Measurements from ENCODE around the gene PRR11. TPM values are rescaled to one million over a fixed set of nuclear protein-coding genes. Genes with fewer than 3 reads are reported as not detected.

Gene PRR11
- 86.7 TPM for total RNA-seq (2021; ENCODE audit: unreplicated experiment)
- 53.5 and 82.5 TPM in 2 replicates for polyA plus RNA-seq (2012)
- Bru-seq, nascent RNA, result percentile 87 among the genes with signal in this experiment
- percentile 86 among the genes with signal in this experiment for BruChase-seq, experiment 1, labeled RNA remaining after a 6-hour chase
- BruChase-seq, experiment 2, labeled RNA remaining after a 2-hour chase, result percentile 75 among the genes with signal in this experiment
- long read RNA-seq, partial matches to known transcripts, result 7 of 12 reads
- long read RNA-seq, other reads (novel, unspliced or antisense), result 3 of 12 reads

DNA sequence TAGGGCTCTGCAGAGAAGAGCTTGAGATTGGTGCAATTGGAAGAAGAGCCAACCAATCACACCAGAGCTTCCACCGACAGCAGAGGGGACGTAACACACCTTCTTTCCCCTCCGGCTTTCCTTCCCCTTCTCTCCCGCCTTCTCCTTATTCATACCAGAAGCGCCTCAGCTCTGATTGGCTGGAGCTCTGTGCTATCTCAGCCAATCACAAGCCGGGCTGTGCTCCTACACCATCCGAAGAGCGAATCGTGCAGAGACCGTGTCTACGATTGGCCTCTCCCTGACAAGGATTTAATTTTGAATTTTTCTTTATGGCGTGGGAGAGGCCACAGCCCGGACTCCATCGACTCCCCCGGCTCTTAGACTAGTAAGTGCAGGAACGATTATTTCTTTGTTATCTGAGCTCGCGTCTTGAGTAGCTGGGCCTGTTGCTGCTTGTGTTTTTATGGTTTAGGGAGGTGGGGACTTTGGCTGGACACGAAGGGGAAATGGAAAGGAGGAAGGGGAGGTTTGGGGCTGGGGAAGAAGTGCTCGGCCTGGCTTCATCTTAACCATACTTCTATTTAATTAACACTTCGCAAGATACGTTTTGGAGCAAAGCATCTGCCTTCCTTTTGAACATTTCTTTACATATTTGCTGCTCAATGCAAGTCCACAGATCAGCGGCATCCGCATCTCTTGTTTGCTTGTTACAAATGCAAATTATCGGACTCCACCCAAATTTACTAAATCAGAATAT lies at the start of gene PRR11:
Gene PRR11 (plus strand): TSS at position 308 of the 739 bp plus-strand sequence. CDS start 14,007 bp downstream, outside the sequence.
- no peaks in the 10 kb centered on the region for H3K9me2 ChIP-seq (ENCODE audit: insufficient read depth)
- DNase-seq (ENCODE audit: low read depth, low spot score) (peak; percentile 100), ATAC-seq (peak; percentile 87)
- H3K27ac ChIP-seq (ENCODE audit: low read depth, low read length), result peak within 1 kb of the TSS; percentile 90
- H3K9me3 ChIP-seq (ENCODE audit: control insufficient read depth in 1 of 2, insufficient read depth in 1 of 2, low read depth in 1 of 2, low read length in 2 of 2), result no peaks in the 10 kb centered on the region
- RAD21 ChIA-PET (ENCODE audit: low non-redundant PET in 1 of 2, low total read pairs in 2 of 2, uncharacterized antibody in 2 of 2, unreplicated experiment in 2 of 2), result interaction anchor here in 1 of 2 experiments (1.3 kb wide), 1 partner anchor 49 kb away, joined by 4 read pairs; the partner anchor contains the start of gene TRIM37
- BruUV-seq (replicated peaks), result no TSS peak
- peak within 1 kb of the TSS; percentile 86 for H3K4me2 ChIP-seq (ENCODE audit: low read length)
- POLR2A ChIA-PET, result interaction anchor here (0.6 to 1.8 kb wide), 8 partner anchors 8 to 525 kb away, joined by 3 to 11 read pairs (median 4); partner anchors contain the start of genes GDPD1 and SMG8
- no peaks in the 10 kb centered on the region for H3K27me3 ChIP-seq (ENCODE audit: insufficient read depth, low read length)
- peak within 1 kb of the TSS; percentile 71 to 80 for H3K4me3 ChIP-seq (replicated peaks in 1 of 2; ENCODE audit: low read depth in 1 of 2, low read length in 2 of 2)
- CTCF ChIA-PET, result interaction anchor here (0.8 kb wide), 4 partner anchors 10 to 637 kb away, joined by 3 to 5 read pairs (median 4); no protein-coding TSS in a partner anchor
- H4K20me1 ChIP-seq (ENCODE audit: insufficient read depth), result no peaks in the 10 kb centered on the region
- intact Hi-C loops (cut with micrococcal nuclease), result loop anchor here (1.0 kb wide), 1 partner anchor 49 kb away; the partner anchor contains the start of gene TRIM37
- TF ChIP-seq SIN3A (IDR thresholded peaks at IDR 0.05; ENCODE audit: low read depth) (peak; percentile 94), SP1 (IDR thresholded peaks at IDR 0.05; ENCODE audit: low read depth) (peak; percentile 96), RAD21 (IDR thresholded peaks at IDR 0.05; ENCODE audit: low read depth) (no peak), SRF (IDR thresholded peaks at IDR 0.05; ENCODE audit: low read depth) (no peak; the same call in 1 of the 2 replicates), FOSL1 (IDR thresholded peaks at IDR 0.05; ENCODE audit: low read depth) (no peak), ATF3 (IDR thresholded peaks at IDR 0.05) (no peak), TCF7L2 (IDR thresholded peaks at IDR 0.05; ENCODE audit: borderline replicate concordance, extremely low read depth, insufficient read depth, insufficient read length) (no peak), POLR2A (IDR thresholded peaks at IDR 0.05; ENCODE audit: borderline replicate concordance, extremely low read depth, insufficient read depth, insufficient read length) (no peak), CBX3 (IDR thresholded peaks at IDR 0.05; ENCODE audit: low read depth) (peak; percentile 60; the same call in 1 of the 2 replicates), POLR2AphosphoS5 (IDR thresholded peaks at IDR 0.05; ENCODE audit: low read depth, low read length) (peak; percentile 52), ELF1 (IDR thresholded peaks at IDR 0.05; ENCODE audit: borderline replicate concordance, low read depth) (no peak), EZH2 (IDR thresholded peaks at IDR 0.05) (no peak), ZFX (IDR thresholded peaks at IDR 0.05) (no peak), YY1 (IDR thresholded peaks at IDR 0.05; ENCODE audit: extremely low read depth, insufficient replicate concordance, low read depth, low read length) (no peak), CEBPB (IDR thresholded peaks at IDR 0.05; ENCODE audit: low read depth) (no peak), ZNF274 (IDR thresholded peaks at IDR 0.05; ENCODE audit: low read depth, low read length) (no peak), EZH2phosphoT487 (IDR thresholded peaks at IDR 0.05; ENCODE audit: borderline replicate concordance) (no peak), EGR1 (IDR thresholded peaks at IDR 0.05; ENCODE audit: low read depth) (no peak)
- TF ChIP-seq, protein P1, sequence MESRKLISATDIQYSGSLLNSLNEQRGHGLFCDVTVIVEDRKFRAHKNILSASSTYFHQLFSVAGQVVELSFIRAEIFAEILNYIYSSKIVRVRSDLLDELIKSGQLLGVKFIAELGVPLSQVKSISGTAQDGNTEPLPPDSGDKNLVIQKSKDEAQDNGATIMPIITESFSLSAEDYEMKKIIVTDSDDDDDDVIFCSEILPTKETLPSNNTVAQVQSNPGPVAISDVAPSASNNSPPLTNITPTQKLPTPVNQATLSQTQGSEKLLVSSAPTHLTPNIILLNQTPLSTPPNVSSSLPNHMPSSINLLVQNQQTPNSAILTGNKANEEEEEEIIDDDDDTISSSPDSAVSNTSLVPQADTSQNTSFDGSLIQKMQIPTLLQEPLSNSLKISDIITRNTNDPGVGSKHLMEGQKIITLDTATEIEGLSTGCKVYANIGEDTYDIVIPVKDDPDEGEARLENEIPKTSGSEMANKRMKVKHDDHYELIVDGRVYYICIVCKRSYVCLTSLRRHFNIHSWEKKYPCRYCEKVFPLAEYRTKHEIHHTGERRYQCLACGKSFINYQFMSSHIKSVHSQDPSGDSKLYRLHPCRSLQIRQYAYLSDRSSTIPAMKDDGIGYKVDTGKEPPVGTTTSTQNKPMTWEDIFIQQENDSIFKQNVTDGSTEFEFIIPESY (IDR thresholded peaks at IDR 0.05; ENCODE audit: extremely low read depth, insufficient replicate concordance, low read length), result no peak
- TF ChIP-seq, protein P2, sequence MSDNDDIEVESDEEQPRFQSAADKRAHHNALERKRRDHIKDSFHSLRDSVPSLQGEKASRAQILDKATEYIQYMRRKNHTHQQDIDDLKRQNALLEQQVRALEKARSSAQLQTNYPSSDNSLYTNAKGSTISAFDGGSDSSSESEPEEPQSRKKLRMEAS (IDR thresholded peaks at IDR 0.05), result peak; percentile 87
- H3K79me2 ChIP-seq (ENCODE audit: insufficient read depth, low read length), result peaks cover 89% of the 10 kb centered on the region
- peak within 1 kb of the TSS; percentile 27 for H2AFZ ChIP-seq (ENCODE audit: low read depth, low read length, poor library complexity, severe bottlenecking)
- H3K9ac ChIP-seq (ENCODE audit: low read length), result peak within 1 kb of the TSS; percentile 94
- H3K4me1 ChIP-seq (ENCODE audit: control insufficient read depth in 1 of 2, insufficient read depth in 2 of 2, low read length in 2 of 2), result peaks cover 31 to 46% of the 10 kb centered on the region in 2 experiments
- H3K36me3 ChIP-seq (ENCODE audit: control insufficient read depth in 1 of 2, insufficient read depth in 2 of 2, low read length in 2 of 2), result no peaks in the 10 kb centered on the region
